Glomerular endothelial cell (primary cell): Measurements from ENCODE around the gene GPATCH8. TPM values are rescaled to one million over a fixed set of nuclear protein-coding genes. Genes with fewer than 3 reads are reported as not detected.

Source experiments
- DNase-seq: peaks from one replicate; pipeline ENCODE4 v3.0.0-alpha.2; 2011; ENCODE audit warnings: low read depth, low spot score; ENCODE audit errors: extremely low read depth
- total RNA-seq: library from RNA; depleted of rRNA; stranded (reverse); fragments of >200 nt; gene quantifications from 2 replicates; pipeline ENCODE4 v1.2.3, GENCODE V29; 2015

GPATCH8 gene
- total RNA-seq, 1 donor from 2014 or later, result 26.4 TPM

- no peak for DNase-seq
Measured at GRCh38 chr17:44359458-44360143, 143.6 kb downstream of the GPATCH8 start.

- DNase-seq, result no peak
Measured at GRCh38 chr17:44359006-44359405, 144.2 kb downstream of the GPATCH8 start.

- no peak for DNase-seq
Measured at GRCh38 chr17:44358066-44358465, 145.1 kb downstream of the GPATCH8 start.

- no peak for DNase-seq
Measured at GRCh38 chr17:44356241-44356640, 147.0 kb downstream of the GPATCH8 start.

- no peak for DNase-seq
Measured at GRCh38 chr17:44355642-44356099, 147.5 kb downstream of the GPATCH8 start.

- DNase-seq, result no peak
Measured at GRCh38 chr17:44354582-44355561, 148.3 kb downstream of the GPATCH8 start.

- DNase-seq, result no peak
Measured at GRCh38 chr17:44353672-44354331, 149.4 kb downstream of the GPATCH8 start.

- no peak for DNase-seq
Measured at GRCh38 chr17:44352828-44353671, 150.2 kb downstream of the GPATCH8 start.

- no peak for DNase-seq
Measured at GRCh38 chr17:44351961-44352827, 151.0 kb downstream of the GPATCH8 start.

GRCh38 chr17:44351464-44351863 is 151.7 kb downstream of the GPATCH8 start:
- no peak for DNase-seq

GRCh38 chr17:44350733-44351226 is 152.4 kb downstream of the GPATCH8 start:
- DNase-seq, result no peak

- no peak for DNase-seq
Measured at GRCh38 chr17:44349553-44350070, 153.6 kb downstream of the GPATCH8 start.

GRCh38 chr17:44348988-44349364 is 154.2 kb downstream of the GPATCH8 start:
- no peak for DNase-seq

GRCh38 chr17:44348234-44348987 is 154.8 kb downstream of the GPATCH8 start:
- no peak for DNase-seq
